ENCODE data around the gene XYLT2. TPM values are rescaled to one million over a fixed set of nuclear protein-coding genes. Genes with fewer than 3 reads are reported as not detected.
"Not testable (repeated sequence)": the region's sequence is repeated elsewhere in the genome, so short reads cannot be mapped to it uniquely, and the experiment has no call there.

Gene XYLT2
- total RNA-seq, 1 donor from 2014 or later: 19.5 TPM

DNA sequence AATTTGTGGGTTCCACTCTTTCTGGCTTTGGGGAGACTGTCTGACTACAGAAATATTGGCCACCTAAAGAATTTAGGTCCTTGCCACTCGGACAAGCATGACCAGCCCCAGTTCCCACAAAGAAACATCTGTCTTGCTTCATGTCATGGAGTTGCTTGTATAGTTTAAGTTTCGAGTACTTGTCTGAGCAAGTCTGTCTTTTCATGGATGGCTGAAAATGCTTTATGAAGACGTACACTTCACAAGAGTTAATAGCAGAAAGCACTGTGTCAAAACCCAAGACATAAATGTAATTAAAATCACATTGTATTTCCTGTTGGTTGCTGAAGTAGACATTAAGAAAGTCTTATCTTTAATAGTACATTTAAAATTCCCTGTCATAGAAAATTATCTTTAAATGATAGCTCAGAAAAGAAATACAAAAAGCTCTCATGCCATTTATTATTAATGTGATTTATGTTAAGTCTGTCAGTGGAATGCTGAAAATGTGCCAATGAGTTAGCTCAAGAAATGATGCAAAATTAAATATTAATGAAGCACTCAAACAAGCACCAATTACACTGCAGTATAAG is 29.8 kb upstream of the XYLT2 start:
- DNase-seq (ENCODE audit: low read depth) (peak; percentile 85), FAIRE-seq (peak; percentile 13)
- TF ChIP-seq, protein P1, sequence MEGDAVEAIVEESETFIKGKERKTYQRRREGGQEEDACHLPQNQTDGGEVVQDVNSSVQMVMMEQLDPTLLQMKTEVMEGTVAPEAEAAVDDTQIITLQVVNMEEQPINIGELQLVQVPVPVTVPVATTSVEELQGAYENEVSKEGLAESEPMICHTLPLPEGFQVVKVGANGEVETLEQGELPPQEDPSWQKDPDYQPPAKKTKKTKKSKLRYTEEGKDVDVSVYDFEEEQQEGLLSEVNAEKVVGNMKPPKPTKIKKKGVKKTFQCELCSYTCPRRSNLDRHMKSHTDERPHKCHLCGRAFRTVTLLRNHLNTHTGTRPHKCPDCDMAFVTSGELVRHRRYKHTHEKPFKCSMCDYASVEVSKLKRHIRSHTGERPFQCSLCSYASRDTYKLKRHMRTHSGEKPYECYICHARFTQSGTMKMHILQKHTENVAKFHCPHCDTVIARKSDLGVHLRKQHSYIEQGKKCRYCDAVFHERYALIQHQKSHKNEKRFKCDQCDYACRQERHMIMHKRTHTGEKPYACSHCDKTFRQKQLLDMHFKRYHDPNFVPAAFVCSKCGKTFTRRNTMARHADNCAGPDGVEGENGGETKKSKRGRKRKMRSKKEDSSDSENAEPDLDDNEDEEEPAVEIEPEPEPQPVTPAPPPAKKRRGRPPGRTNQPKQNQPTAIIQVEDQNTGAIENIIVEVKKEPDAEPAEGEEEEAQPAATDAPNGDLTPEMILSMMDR (IDR thresholded peaks at IDR 0.05; ENCODE audit: insufficient read depth, low read length, severe bottlenecking): no peak
- Histone ChIP-seq H3K4me3 (ENCODE audit: low read depth, low read length) (no peak overlapping the region), H3K36me3 (ENCODE audit: control insufficient read depth, insufficient read depth, low read length) (no peaks in the 10 kb centered on the region), H3K27me3 (ENCODE audit: control insufficient read depth, insufficient read depth, low read length) (no peaks in the 10 kb centered on the region)

DNA sequence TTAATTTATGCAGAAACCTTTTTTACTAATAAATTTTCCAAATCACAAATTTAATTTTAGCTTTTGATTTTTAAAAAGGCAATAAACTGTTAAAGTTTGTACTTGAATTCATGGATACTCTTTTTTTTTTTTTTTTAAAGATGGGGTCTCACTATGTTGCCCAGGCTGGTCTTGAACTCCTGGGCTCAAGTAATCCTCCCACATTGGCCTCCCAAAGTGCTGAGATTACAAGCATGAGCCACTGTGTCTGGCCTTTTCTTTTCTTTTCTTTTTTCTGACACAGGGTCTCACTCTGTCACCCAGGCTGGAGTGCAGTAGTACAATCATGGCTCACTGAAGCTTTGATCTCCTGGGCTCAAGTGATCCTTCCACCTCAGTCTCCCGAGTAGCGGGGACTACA is 29.3 kb upstream of the XYLT2 start:
- not testable (repeated sequence) for H3K4me3 ChIP-seq (ENCODE audit: low read depth, low read length); DNase-seq (ENCODE audit: low read depth); H3K27me3 ChIP-seq (ENCODE audit: control insufficient read depth, insufficient read depth, low read length); H3K36me3 ChIP-seq (ENCODE audit: control insufficient read depth, insufficient read depth, low read length); FAIRE-seq

DNA sequence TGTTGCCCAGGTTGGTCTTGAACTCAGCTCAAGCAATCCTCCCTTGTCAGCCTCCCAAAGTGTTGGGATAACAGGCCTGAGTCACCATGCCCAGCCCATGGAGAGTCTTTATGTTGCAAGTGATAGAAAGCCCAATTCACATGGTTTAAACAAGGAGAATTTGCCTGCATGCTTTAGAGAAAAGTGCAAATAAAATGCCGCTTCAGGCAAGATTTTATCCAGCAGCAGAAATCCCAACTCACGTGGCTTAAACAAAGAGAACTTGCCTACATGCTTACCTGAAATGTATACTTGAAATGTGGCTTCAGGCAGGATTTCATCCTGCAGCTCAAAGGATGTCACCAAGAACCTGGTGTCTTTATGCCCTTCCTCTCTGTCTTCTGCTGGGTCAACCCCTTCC is 28.8 kb upstream of the XYLT2 start:
- FAIRE-seq (peak; percentile 93), DNase-seq (ENCODE audit: low read depth) (peak; percentile 30)
- Histone ChIP-seq H3K27me3 (ENCODE audit: control insufficient read depth, insufficient read depth, low read length) (no peaks in the 10 kb centered on the region), H3K4me3 (ENCODE audit: low read depth, low read length) (no peak overlapping the region), H3K36me3 (ENCODE audit: control insufficient read depth, insufficient read depth, low read length) (no peaks in the 10 kb centered on the region)
- TF ChIP-seq, protein P1 (IDR thresholded peaks at IDR 0.05; ENCODE audit: insufficient read depth, low read length, severe bottlenecking): no peak

DNA sequence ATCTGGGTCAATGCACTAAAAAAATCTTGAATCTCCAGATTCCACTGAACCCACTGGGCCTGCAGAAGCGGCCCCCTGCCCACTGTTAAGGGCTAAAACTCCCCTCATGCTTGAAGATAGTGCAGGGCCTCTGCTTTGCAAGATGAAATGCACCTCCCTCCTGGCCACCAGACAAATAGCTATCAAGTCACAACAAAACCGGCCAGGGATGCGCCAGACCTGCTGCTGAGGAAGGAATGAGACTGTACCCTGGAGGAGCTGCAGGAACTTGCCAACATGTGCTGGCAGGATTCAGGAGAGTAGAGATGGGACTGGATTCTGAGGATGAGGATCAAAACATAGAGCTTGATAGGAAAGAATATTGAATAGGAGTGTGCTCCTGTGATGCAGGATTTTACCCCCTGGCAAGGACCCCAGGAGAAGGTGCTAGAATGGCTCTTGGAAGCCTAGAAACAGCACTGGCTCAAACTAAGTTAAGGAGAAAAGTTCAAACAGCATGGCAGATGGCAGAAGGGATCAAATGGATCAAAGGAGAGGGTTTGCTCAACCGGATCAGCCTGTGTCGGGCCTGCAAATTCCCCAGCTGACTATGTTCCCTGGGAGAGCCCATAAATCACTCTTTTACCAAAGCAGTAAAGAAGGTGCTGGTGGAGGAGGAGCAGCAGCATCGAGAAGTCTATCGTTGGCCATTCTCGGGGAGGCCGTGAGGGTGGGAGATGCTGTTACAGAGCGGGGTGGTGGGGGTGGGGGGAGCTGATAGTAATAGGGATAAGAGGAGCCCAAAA is 27.2 kb upstream of the XYLT2 start:
- DNase-seq (ENCODE audit: low read depth) (peak; percentile 76), FAIRE-seq (no peak)
- H3K27me3 ChIP-seq (ENCODE audit: control insufficient read depth, insufficient read depth, low read length): no peaks in the 10 kb centered on the region
- TF ChIP-seq, protein P1 (IDR thresholded peaks at IDR 0.05; ENCODE audit: insufficient read depth, low read length, severe bottlenecking): no peak
- no peaks in the 10 kb centered on the region for H3K36me3 ChIP-seq (ENCODE audit: control insufficient read depth, insufficient read depth, low read length)
- no peak overlapping the region for H3K4me3 ChIP-seq (ENCODE audit: low read depth, low read length)

DNA sequence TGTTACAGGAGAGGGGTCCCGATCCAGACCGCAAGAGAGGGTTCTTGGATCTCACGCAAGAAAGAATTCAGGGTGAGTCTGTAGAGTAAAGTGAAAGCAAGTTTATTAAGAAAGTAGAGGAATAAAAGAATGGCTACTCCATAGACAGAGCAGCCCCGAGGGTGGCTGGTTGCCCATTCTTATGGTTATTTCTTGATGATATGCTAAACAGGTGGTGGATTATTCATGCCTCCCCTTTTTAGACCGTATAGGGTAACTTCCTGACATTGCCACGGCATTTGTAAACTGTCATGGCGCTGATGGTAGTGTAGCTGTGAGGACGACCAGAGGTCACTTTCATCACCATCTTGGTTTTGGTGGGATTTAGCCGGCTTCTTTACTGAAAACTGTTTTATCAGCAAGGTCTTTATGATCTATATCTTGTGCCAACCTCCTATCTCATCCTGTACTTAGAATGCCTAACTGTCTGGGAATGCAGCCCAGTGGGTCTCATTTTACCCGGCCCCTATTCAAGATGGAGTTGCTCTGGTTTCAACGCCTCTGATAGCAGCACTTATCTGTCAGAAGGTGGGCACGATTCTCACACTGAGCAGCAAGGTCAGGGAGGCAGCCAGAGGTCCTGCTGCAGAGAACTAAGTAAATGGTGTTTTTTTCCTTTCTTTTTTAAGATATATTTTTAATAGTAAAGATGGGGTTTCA is 26.5 kb upstream of the XYLT2 start:
- TF ChIP-seq, protein P1 (IDR thresholded peaks at IDR 0.05; ENCODE audit: insufficient read depth, low read length, severe bottlenecking): no peak
- FAIRE-seq (no peak), DNase-seq (ENCODE audit: low read depth) (no peak)
- no peaks in the 10 kb centered on the region for H3K36me3 ChIP-seq (ENCODE audit: control insufficient read depth, insufficient read depth, low read length)
- H3K4me3 ChIP-seq (ENCODE audit: low read depth, low read length): no peak overlapping the region
- H3K27me3 ChIP-seq (ENCODE audit: control insufficient read depth, insufficient read depth, low read length): no peaks in the 10 kb centered on the region

DNA sequence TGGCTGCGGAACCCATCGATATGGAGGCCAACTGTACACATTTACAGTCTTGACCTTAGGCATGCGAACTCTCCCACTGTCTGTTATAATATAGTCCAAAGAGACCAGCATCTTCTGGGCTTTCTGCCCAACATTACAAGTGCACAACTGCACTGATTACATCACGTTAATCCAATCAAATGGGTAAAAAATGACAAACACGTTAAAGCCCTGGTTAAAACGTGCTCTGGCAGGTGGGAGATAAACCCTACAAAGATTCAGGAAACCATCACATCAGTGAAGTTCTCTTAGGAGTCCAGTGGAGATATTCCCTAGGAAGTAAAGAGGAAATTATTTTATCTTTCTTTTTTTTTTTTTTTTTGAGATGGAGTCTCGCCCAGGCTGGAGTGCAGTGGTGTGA is 23.7 kb upstream of the XYLT2 start:
- H3K36me3 ChIP-seq (ENCODE audit: control insufficient read depth, insufficient read depth, low read length): no peaks in the 10 kb centered on the region
- no peaks in the 10 kb centered on the region for H3K27me3 ChIP-seq (ENCODE audit: control insufficient read depth, insufficient read depth, low read length)
- FAIRE-seq (no peak), DNase-seq (ENCODE audit: low read depth) (no peak)
- H3K4me3 ChIP-seq (ENCODE audit: low read depth, low read length): no peak overlapping the region
- TF ChIP-seq, protein P1 (IDR thresholded peaks at IDR 0.05; ENCODE audit: insufficient read depth, low read length, severe bottlenecking): no peak
